NCI-H1417 treated with DMSO at 0.1 percent for 48 hours (cell line): ENCODE data around the gene TUBGCP5.
A peak's percentile ranks its signal among the peaks of the same experiment; 100 is the strongest.
"Not testable (repeated sequence)": the region's sequence is repeated elsewhere in the genome, so short reads cannot be mapped to it uniquely, and the experiment has no call there.

Experiments used
- DNase-seq: peaks from one replicate; lab custom pipeline; 2025; lab: John Stamatoyannopoulos, UW

The TUBGCP5 gene

GRCh38 chr15:23039143-23039916, at the start of gene TUBGCP5:
TSS of gene TUBGCP5 (minus strand) at chr15:23039569. CDS start at chr15:23039543, 26 bp downstream.
- DNase-seq, result peak; percentile 79

- DNase-seq, result no peak
Observed at GRCh38 chr15:23083115-23083514, 43.7 kb upstream of the TUBGCP5 start.

- not testable (repeated sequence) for DNase-seq
Observed at GRCh38 chr15:23081996-23082737, 42.8 kb upstream of the TUBGCP5 start.

- no peak for DNase-seq
Observed at GRCh38 chr15:23081271-23081670, 41.9 kb upstream of the TUBGCP5 start.

- no peak for DNase-seq
Observed at GRCh38 chr15:23079766-23080165, 40.4 kb upstream of the TUBGCP5 start.

- no peak for DNase-seq
Observed at GRCh38 chr15:23075927-23076326, 36.6 kb upstream of the TUBGCP5 start.

GRCh38 chr15:23074684-23075083, 35.3 kb upstream of the TUBGCP5 start:
- no peak for DNase-seq

GRCh38 chr15:23073890-23074646, 34.7 kb upstream of the TUBGCP5 start:
- peak; percentile 29 for DNase-seq

GRCh38 chr15:23072633-23073032, 33.3 kb upstream of the TUBGCP5 start:
- no peak for DNase-seq

GRCh38 chr15:23069496-23070166, 30.3 kb upstream of the TUBGCP5 start:
- no peak for DNase-seq

GRCh38 chr15:23067416-23067815, 28.0 kb upstream of the TUBGCP5 start:
- no peak for DNase-seq

GRCh38 chr15:23065836-23066235, 26.5 kb upstream of the TUBGCP5 start:
- DNase-seq, result no peak

GRCh38 chr15:23064156-23064555, 24.8 kb upstream of the TUBGCP5 start:
- DNase-seq, result no peak

GRCh38 chr15:23057707-23058106, 18.3 kb upstream of the TUBGCP5 start:
- DNase-seq, result no peak

- no peak for DNase-seq
Observed at GRCh38 chr15:23055316-23055715, 15.9 kb upstream of the TUBGCP5 start.

GRCh38 chr15:23052522-23052921, 13.2 kb upstream of the TUBGCP5 start:
- DNase-seq, result no peak

- no peak for DNase-seq
Observed at GRCh38 chr15:23050708-23051107, 11.3 kb upstream of the TUBGCP5 start.

- no peak for DNase-seq
Observed at GRCh38 chr15:23049984-23050628, 10.7 kb upstream of the TUBGCP5 start.

GRCh38 chr15:23048572-23049282, 9.4 kb upstream of the TUBGCP5 start:
- not testable (repeated sequence) for DNase-seq

GRCh38 chr15:23043987-23044386, 4.6 kb upstream of the TUBGCP5 start:
- DNase-seq, result not testable (repeated sequence)

- not testable (repeated sequence) for DNase-seq
Observed at GRCh38 chr15:23043535-23043934, 4.2 kb upstream of the TUBGCP5 start.
